IPS-18c (cell line): Measurements from ENCODE around the gene WNT10A.
A peak's percentile ranks its signal among the peaks of the same experiment; 100 is the strongest.

ENCODE experiments used
- H3K4me3 ChIP-seq: 2 replicates; pipeline ENCODE4 v1.7.0; 2013; ENCODE audit warnings: low read depth, mild to moderate bottlenecking, low read length, moderate library complexity; ENCODE audit not compliant: insufficient read depth
- H3K9me3 ChIP-seq: one replicate; pipeline ENCODE4 v1.6.1; 2013; ENCODE audit warnings: mild to moderate bottlenecking, low read length, moderate library complexity; ENCODE audit not compliant: control insufficient read depth, insufficient read depth

Gene WNT10A

GRCh38 chr2:218855305-218856166 lies 25.1 kb upstream of the WNT10A start:
- Histone ChIP-seq H3K9me3 (peaks cover 3% of the 10 kb centered on the region), H3K4me3 (no peak overlapping the region)

- Histone ChIP-seq H3K4me3 (no peak overlapping the region), H3K9me3 (peaks cover 3% of the 10 kb centered on the region)
These were observed 24.3 kb upstream of the WNT10A start for GRCh38 chr2:218856167-218856895.

- H3K4me3 ChIP-seq: no peak overlapping the region
These were observed 23.8 kb upstream of the WNT10A start for GRCh38 chr2:218856896-218857243.

GRCh38 chr2:218857371-218858137 lies 23.1 kb upstream of the WNT10A start:
- Histone ChIP-seq H3K4me3 (no peak overlapping the region), H3K9me3 (peaks cover 3% of the 10 kb centered on the region)

More at GRCh38 chr2:218856896-218857243, 23.8 kb upstream of the WNT10A start:
- peaks cover 3% of the 10 kb centered on the region for H3K9me3 ChIP-seq

GRCh38 chr2:218858138-218858445 lies 22.6 kb upstream of the WNT10A start:
- H3K9me3 ChIP-seq: peaks cover 3% of the 10 kb centered on the region
- H3K4me3 ChIP-seq: no peak overlapping the region

- H3K9me3 ChIP-seq: peaks cover 3% of the 10 kb centered on the region
- peak overlapping the region; percentile 44; the same call in 1 of the 2 replicates for H3K4me3 ChIP-seq
These were observed 21.7 kb upstream of the WNT10A start for GRCh38 chr2:218858671-218859555.

- peak within 1 kb of the TSS; percentile 44 for H3K4me3 ChIP-seq
- peaks cover 3% of the 10 kb centered on the region for H3K9me3 ChIP-seq
These were observed 21.1 kb upstream of the WNT10A start, which contains the start of gene WNT6 for GRCh38 chr2:218859556-218859987. TSS of gene WNT6 (plus strand) at chr2:218859805. CDS start at chr2:218860038, 233 bp downstream.

- Histone ChIP-seq H3K4me3 (peak overlapping the region; percentile 16), H3K9me3 (peaks cover 3% of the 10 kb centered on the region)
These were observed 20.4 kb upstream of the WNT10A start for GRCh38 chr2:218859988-218860831.

GRCh38 chr2:218860950-218861381 lies 19.7 kb upstream of the WNT10A start:
- H3K4me3 ChIP-seq: no peak overlapping the region; the same call in 1 of the 2 replicates
- H3K9me3 ChIP-seq: peaks cover 3% of the 10 kb centered on the region

- Histone ChIP-seq H3K4me3 (no peak overlapping the region), H3K9me3 (peaks cover 3% of the 10 kb centered on the region)
These were observed 18.9 kb upstream of the WNT10A start for GRCh38 chr2:218861645-218862318.

GRCh38 chr2:218863021-218863520 lies 17.6 kb upstream of the WNT10A start:
- Histone ChIP-seq H3K9me3 (no peaks in the 10 kb centered on the region), H3K4me3 (no peak overlapping the region)

GRCh38 chr2:218865396-218865795 lies 15.3 kb upstream of the WNT10A start:
- Histone ChIP-seq H3K4me3 (no peak overlapping the region), H3K9me3 (no peaks in the 10 kb centered on the region)

GRCh38 chr2:218865999-218866398 lies 14.7 kb upstream of the WNT10A start:
- no peak overlapping the region for H3K4me3 ChIP-seq
- H3K9me3 ChIP-seq: no peaks in the 10 kb centered on the region

GRCh38 chr2:218867900-218868299 lies 12.8 kb upstream of the WNT10A start:
- H3K9me3 ChIP-seq: no peaks in the 10 kb centered on the region
- H3K4me3 ChIP-seq: no peak overlapping the region

GRCh38 chr2:218869064-218869463 lies 11.6 kb upstream of the WNT10A start:
- no peak overlapping the region for H3K4me3 ChIP-seq
- H3K9me3 ChIP-seq: no peaks in the 10 kb centered on the region
